OCI-LY7 (cell line): ENCODE measurements around the gene C10orf88.

Experiments used
- EZH2phosphoT487 ChIP-seq: fragments of 200-600 bp; sonication (generic); IDR thresholded peaks from 2 replicates; pipeline ENCODE4 v1.6.1; 2018; ENCODE audit warnings: low read depth, borderline replicate concordance, mild to moderate bottlenecking, mixed run types, antibody characterized with exemption, low read length, moderate library complexity, mixed read lengths
- TF ChIP-seq, protein P1 (sequence below): fragments of 200-600 bp; sonication (generic); conservative IDR thresholded peaks from 2 replicates; pipeline ENCODE4 v1.5.1; 2014; ENCODE audit warnings: mild to moderate bottlenecking, antibody characterized with exemption, low read length, moderate library complexity, mixed read lengths

DNA sequence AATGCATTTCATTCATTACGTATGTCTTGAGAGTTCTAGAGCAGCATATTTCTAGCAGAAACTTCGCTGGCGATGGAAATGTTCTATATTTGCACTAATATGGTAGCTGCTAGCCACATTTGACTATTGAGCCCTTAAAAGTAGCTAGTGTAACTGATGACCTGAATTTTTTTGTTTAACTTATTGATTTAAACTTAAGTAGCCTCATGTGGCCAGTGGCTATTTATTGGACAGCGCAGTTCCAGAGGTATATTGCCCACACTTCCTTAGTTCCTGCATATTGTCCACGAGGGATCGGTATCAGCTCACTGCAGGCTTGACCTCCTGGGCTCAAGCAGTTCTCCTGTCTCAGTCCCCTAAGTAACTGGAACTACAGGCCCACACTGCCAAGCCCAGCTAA lies 29.9 kb upstream of the C10orf88 start:
- TF ChIP-seq, protein P1, sequence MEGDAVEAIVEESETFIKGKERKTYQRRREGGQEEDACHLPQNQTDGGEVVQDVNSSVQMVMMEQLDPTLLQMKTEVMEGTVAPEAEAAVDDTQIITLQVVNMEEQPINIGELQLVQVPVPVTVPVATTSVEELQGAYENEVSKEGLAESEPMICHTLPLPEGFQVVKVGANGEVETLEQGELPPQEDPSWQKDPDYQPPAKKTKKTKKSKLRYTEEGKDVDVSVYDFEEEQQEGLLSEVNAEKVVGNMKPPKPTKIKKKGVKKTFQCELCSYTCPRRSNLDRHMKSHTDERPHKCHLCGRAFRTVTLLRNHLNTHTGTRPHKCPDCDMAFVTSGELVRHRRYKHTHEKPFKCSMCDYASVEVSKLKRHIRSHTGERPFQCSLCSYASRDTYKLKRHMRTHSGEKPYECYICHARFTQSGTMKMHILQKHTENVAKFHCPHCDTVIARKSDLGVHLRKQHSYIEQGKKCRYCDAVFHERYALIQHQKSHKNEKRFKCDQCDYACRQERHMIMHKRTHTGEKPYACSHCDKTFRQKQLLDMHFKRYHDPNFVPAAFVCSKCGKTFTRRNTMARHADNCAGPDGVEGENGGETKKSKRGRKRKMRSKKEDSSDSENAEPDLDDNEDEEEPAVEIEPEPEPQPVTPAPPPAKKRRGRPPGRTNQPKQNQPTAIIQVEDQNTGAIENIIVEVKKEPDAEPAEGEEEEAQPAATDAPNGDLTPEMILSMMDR = no peak
- no peak for TF ChIP-seq EZH2phosphoT487
